Keratinocyte (primary cell): Measurements from ENCODE around the gene VPS41. TPM values are rescaled to one million over a fixed set of nuclear protein-coding genes. Genes with fewer than 3 reads are reported as not detected.
A peak's percentile ranks its signal among the peaks of the same experiment; 100 is the strongest.

Source experiments
- DNase-seq: peaks from one replicate; pipeline ENCODE4 v3.0.0-alpha.2; 2011; ENCODE audit warnings: low read depth, missing footprints, low spot score
- FAIRE-seq: peaks from 2 replicates; lab custom pipeline; 2011; peaks lifted over from hg19 to GRCh38; lab: Jason Lieb, UNC
- H2AFZ ChIP-seq: 2 replicates; pipeline ENCODE4 v1.6.0; 2012; ENCODE audit warnings: low read length, control low read depth, inconsistent platforms; ENCODE audit not compliant: control insufficient read depth
- H3K27ac ChIP-seq: 2 replicates; pipeline ENCODE4 v1.5.1; 2011; ENCODE audit warnings: low read length; ENCODE audit not compliant: control insufficient read depth, insufficient read depth
- H3K27me3 ChIP-seq: 3 replicates; pipeline ENCODE4 v1.6.0; 2011; ENCODE audit warnings: low read length; ENCODE audit not compliant: control insufficient read depth, insufficient read depth; ENCODE audit errors: extremely low read depth
- H3K36me3 ChIP-seq, 2 experiments: 2 replicates in 1 of 2; 3 replicates in 1 of 2; pipeline ENCODE4 v1.5.1; 2011; ENCODE audit warnings: low read length in 2 of 2, mild to moderate bottlenecking in 1 of 2; ENCODE audit not compliant: control insufficient read depth in 2 of 2, insufficient read depth in 2 of 2; ENCODE audit errors: extremely low read depth in 1 of 2
- H3K4me1 ChIP-seq: 3 replicates; pipeline ENCODE4 v1.5.1; 2011; ENCODE audit warnings: low read length; ENCODE audit not compliant: control insufficient read depth, insufficient read depth; ENCODE audit errors: extremely low read depth
- H3K4me2 ChIP-seq: 3 replicates; pipeline ENCODE4 v1.6.0; 2011; ENCODE audit warnings: low read depth, low read length; ENCODE audit not compliant: control insufficient read depth, insufficient read depth; ENCODE audit errors: extremely low read depth
- H3K4me3 ChIP-seq, 3 experiments: fragments of 200-600 bp in 1 of 3; sonication (generic) in 1 of 3; 2 replicates in 2 of 3; 3 replicates in 1 of 3; pipeline ENCODE4 v1.5.1; 2011 to 2016; ENCODE audit warnings: low read length in 3 of 3, mild to moderate bottlenecking in 3 of 3, control low read depth in 2 of 3, inconsistent platforms in 1 of 3, low read depth in 1 of 3, mixed read lengths in 1 of 3, mixed run types in 1 of 3, moderate library complexity in 1 of 3; ENCODE audit not compliant: control insufficient read depth in 2 of 3, insufficient read depth in 2 of 3; ENCODE audit errors: extremely low read depth in 1 of 3
- H3K79me2 ChIP-seq: 2 replicates; pipeline ENCODE4 v1.6.0; 2012; ENCODE audit warnings: low read length; ENCODE audit not compliant: control insufficient read depth, insufficient read depth
- H3K9ac ChIP-seq: 3 replicates; pipeline ENCODE4 v1.6.0; 2011; ENCODE audit warnings: low read length; ENCODE audit not compliant: control insufficient read depth, insufficient read depth; ENCODE audit errors: extremely low read depth
- H3K9me1 ChIP-seq: 3 replicates; pipeline ENCODE4 v1.6.0; 2011; ENCODE audit warnings: low read length; ENCODE audit not compliant: control insufficient read depth, insufficient read depth; ENCODE audit errors: extremely low read depth
- H3K9me3 ChIP-seq: 2 replicates; pipeline ENCODE4 v1.5.1; 2012; ENCODE audit warnings: low read depth, low read length; ENCODE audit not compliant: control insufficient read depth
- H4K20me1 ChIP-seq: 3 replicates; pipeline ENCODE4 v1.6.0; 2011; ENCODE audit warnings: low read length; ENCODE audit not compliant: control insufficient read depth, insufficient read depth; ENCODE audit errors: extremely low read depth
- EZH2 ChIP-seq: IDR thresholded peaks from one replicate; pipeline ENCODE4 v1.6.1; 2012; ENCODE audit warnings: inconsistent platforms, mild to moderate bottlenecking, low read length, moderate library complexity
- dilution Hi-C: fragments of 300-500 bp; cut with MboI; formaldehyde crosslinking; loops from one replicate; pipeline ENCODE4 v1.7.0; 2020; ENCODE audit warnings: low sequenced_read_pairs; ENCODE audit not compliant: extremely low pct_ligation_motif_present
- polyA minus RNA-seq, 3 experiments: library from RNA; depleted of rRNA, polyadenylated mRNA; stranded (reverse); fragments of >200 nt; gene quantifications; 1 replicate in 1 of 3; 2 replicates in 1 of 3; 3 replicates in 1 of 3; pipeline ENCODE4 v1.2.3, GENCODE V29; 2011
- polyA plus RNA-seq, 5 experiments: library from polyadenylated mRNA; depleted of rRNA in 3 of 5; stranded (reverse) in 3 of 5; stranded (forward) in 1 of 5; unstranded in 1 of 5; fragments of >200 nt; gene quantifications; 1 replicate in 1 of 5; 2 replicates in 3 of 5; 3 replicates in 1 of 5; pipeline versions ENCODE4 v1.2.1 to v1.2.3, GENCODE V29; 2011 to 2012; ENCODE audit warnings: missing spikeins in 2 of 5, low read depth in 1 of 5, low replicate concordance in 1 of 5
- TF ChIP-seq, protein P1 (sequence below), 3 experiments: IDR thresholded peaks in 1 of 3; conservative IDR thresholded peaks in 1 of 3; optimal IDR thresholded peaks in 1 of 3; 2 replicates in 2 of 3; 3 replicates in 1 of 3; pipeline versions ENCODE3 to v1.5.1; 2011; ENCODE audit warnings: low read length in 3 of 3, mild to moderate bottlenecking in 3 of 3, moderate library complexity in 2 of 3, control low read depth in 1 of 3, inconsistent platforms in 1 of 3; ENCODE audit not compliant: insufficient read depth in 2 of 3; ENCODE audit errors: extremely low read depth in 1 of 3

The VPS41 gene
- polyA plus RNA-seq (22.9 to 38.1 TPM (median 24.4 TPM) in 3 replicates), polyA minus RNA-seq (7.2 to 47.0 TPM (median 21.8 TPM) in 3 replicates)
- 52.1 TPM for polyA plus RNA-seq (2011; ENCODE audit: low read depth)
- 17.8 and 28.3 TPM in 2 replicates for polyA plus RNA-seq (2011; cell fraction: cytosol; rRNA removed)
- polyA plus RNA-seq (2011; cell fraction: nucleus; rRNA removed) = 29.0 and 57.0 TPM in 2 replicates
- 33.2 and 37.7 TPM in 2 replicates for polyA plus RNA-seq (2012; ENCODE audit: low replicate concordance)
- polyA minus RNA-seq (2011; cell fraction: cytosol; rRNA and poly(A)+ RNA removed) = 23.2 TPM
- 32.1 and 66.0 TPM in 2 replicates for polyA minus RNA-seq (2011; cell fraction: nucleus; rRNA and poly(A)+ RNA removed)

DNA sequence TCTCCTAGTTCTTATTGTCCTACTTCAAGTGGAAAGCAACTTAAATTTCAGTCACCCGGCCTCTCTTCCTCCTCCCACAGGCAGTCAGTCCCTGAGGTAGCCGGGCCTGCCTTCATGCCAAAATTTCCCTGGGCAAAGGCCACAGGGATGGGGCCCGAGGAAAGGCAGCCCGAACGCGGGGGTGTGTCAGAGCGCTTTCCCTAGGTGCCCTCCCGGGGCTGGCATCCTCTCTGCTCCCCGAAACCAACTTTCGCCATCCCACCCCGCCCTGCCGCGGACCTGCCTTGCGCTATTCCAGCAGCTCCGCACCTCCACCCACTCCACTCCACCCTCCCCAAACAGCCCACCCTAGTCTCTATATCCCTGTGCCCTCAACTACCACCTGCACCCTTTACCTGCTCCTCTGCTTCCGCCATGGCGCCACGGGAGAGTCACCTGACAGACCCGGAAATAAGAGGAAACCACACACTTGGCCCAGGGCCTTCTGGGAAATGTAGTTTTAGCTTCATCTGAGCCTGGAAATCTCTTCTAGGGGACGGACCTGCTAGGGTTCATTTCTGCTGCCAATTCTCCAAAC lies at the start of gene VPS41:
TSS of gene VPS41 (minus strand) at position 433 of the 577 bp plus-strand sequence. CDS start at position 416, 17 bp downstream.
- H3K36me3 ChIP-seq = no peaks in the 10 kb centered on the region
- H3K27ac ChIP-seq = peak within 1 kb of the TSS; percentile 69
- peak; percentile 5 for DNase-seq
- peak within 1 kb of the TSS; percentile 95 for H2AFZ ChIP-seq
- dilution Hi-C loops = no loop called here
- H3K27me3 ChIP-seq = no peaks in the 10 kb centered on the region
- peaks cover 12% of the 10 kb centered on the region for H3K79me2 ChIP-seq
- peaks cover 3% of the 10 kb centered on the region for H3K4me1 ChIP-seq
- H4K20me1 ChIP-seq = no peaks in the 10 kb centered on the region
- H3K9me1 ChIP-seq = no peaks in the 10 kb centered on the region
- FAIRE-seq = peak; percentile 79
- peak within 1 kb of the TSS; percentile 81 for H3K9ac ChIP-seq
- TF ChIP-seq, protein P1, sequence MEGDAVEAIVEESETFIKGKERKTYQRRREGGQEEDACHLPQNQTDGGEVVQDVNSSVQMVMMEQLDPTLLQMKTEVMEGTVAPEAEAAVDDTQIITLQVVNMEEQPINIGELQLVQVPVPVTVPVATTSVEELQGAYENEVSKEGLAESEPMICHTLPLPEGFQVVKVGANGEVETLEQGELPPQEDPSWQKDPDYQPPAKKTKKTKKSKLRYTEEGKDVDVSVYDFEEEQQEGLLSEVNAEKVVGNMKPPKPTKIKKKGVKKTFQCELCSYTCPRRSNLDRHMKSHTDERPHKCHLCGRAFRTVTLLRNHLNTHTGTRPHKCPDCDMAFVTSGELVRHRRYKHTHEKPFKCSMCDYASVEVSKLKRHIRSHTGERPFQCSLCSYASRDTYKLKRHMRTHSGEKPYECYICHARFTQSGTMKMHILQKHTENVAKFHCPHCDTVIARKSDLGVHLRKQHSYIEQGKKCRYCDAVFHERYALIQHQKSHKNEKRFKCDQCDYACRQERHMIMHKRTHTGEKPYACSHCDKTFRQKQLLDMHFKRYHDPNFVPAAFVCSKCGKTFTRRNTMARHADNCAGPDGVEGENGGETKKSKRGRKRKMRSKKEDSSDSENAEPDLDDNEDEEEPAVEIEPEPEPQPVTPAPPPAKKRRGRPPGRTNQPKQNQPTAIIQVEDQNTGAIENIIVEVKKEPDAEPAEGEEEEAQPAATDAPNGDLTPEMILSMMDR (optimal IDR thresholded peaks at IDR 0.05 in 1 of 3, IDR thresholded peaks at IDR 0.05 in 1 of 3, conservative IDR thresholded peaks at IDR 0.05 in 1 of 3; ENCODE audit: extremely low read depth in 1 of 3, insufficient read depth in 2 of 3, low read length in 3 of 3) = no peak
- no peak for TF ChIP-seq EZH2
- no peaks in the 10 kb centered on the region for H3K9me3 ChIP-seq
- peak within 1 kb of the TSS; percentile 78 to 95 (median 95) for H3K4me3 ChIP-seq
- peak within 1 kb of the TSS; percentile 98 for H3K4me2 ChIP-seq

DNA sequence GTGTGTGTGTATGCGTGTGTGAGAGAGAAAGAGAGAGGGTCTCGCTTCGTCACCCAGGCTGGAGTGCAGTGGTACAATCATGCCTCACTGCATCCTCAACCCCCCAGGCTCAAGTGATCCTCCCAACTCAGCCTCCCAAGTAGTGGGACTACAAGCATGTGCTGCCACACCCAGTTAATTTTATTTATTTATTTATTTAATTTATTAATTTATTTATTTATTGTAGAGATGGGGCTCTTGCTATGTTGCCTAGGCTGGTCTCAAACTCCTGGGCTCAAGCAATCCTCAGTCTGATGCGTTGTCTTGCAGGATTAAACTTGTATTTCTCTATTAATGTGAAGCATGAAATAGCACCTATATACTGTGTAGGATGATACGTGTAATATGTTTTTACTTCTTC lies 46.9 kb upstream of the VPS41 start:
- Histone ChIP-seq H4K20me1 (no peaks in the 10 kb centered on the region), H3K9me3 (no peaks in the 10 kb centered on the region), H3K36me3 (no peaks in the 10 kb centered on the region), H3K4me2 (no peak overlapping the region), H3K4me3 (no peak overlapping the region), H3K4me1 (no peaks in the 10 kb centered on the region), H3K27me3 (no peaks in the 10 kb centered on the region), H3K27ac (no peak overlapping the region), H2AFZ (no peak overlapping the region), H3K9me1 (no peaks in the 10 kb centered on the region), H3K9ac (no peak overlapping the region), H3K79me2 (no peaks in the 10 kb centered on the region)
- TF ChIP-seq, protein P1 (optimal IDR thresholded peaks at IDR 0.05 in 1 of 3, IDR thresholded peaks at IDR 0.05 in 1 of 3, conservative IDR thresholded peaks at IDR 0.05 in 1 of 3; ENCODE audit: extremely low read depth in 1 of 3, insufficient read depth in 2 of 3, low read length in 3 of 3) = no peak
- TF ChIP-seq EZH2 = no peak
- DNase-seq (no peak), FAIRE-seq (no peak)
- dilution Hi-C loops = no loop called here
